ENCODE data around the gene STPG4.

The STPG4 gene

GRCh38 chr2:47086571-47086970, 68.5 kb downstream of the STPG4 start:
- FAIRE-seq: no peak

GRCh38 chr2:47086054-47086471, 69.0 kb downstream of the STPG4 start:
- FAIRE-seq: no peak

DNA sequence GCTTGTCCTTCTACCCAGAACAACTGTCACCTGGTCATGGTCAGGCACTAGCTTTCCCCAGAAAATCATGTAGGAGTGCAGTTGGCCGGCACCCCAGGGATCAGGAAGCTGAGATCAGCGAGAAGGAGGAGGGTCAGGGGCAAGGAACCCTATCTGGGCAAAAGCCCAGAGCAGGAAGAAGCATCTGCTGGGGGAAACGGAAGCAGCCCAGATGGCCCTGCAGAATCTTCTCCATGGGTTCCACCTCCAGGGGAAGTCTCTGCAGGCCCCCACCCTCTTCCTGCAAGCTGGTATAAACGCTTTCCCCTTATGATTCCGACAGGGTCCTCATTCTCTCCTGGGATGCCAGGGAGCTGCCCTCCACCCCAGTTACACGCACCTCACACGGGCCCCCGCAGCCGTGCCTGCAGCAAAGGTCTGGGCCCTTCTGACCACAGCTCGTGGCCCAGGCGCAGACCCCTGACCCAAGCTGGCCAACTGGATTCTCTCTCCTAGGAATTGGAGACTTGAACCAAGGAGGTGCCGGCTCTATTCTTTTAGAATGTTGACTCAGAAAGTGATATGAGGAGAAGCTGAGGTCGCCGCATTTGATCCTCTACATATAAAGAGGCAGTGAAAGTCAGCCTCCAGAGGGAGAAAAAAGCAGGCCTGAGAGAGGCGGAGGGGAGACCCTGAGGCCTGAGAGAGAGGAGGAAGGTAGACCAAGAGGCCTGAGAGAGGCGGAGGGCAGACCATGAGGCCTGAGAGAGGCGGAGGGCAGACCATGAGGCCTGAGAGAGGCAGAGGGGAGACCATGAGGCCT, 71.0 kb downstream of the STPG4 start:
- FAIRE-seq: no peak

DNA sequence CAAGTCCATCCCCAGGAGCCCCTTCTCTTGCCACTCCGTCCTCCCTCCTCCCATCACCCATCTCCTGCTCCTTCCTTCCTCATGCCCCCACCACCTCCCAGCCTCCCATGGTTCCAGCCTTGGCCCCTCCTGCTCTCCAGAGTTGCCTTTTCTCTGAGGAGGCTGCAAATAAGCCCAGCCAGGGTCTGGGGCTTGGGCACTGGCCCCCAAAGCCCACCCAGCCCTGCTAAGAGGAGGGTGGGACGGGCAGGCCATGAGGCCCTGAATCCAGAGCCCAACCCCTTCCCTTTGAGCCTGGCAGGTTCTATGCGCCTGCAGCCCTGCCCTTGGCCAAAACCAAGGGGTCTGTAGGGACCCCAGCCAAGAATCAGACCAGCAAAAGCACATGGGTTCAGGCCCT, 71.6 kb downstream of the STPG4 start:
- FAIRE-seq: no peak

GRCh38 chr2:47083005-47083404, 72.1 kb downstream of the STPG4 start:
- FAIRE-seq: no peak

GRCh38 chr2:47080888-47081301, 74.2 kb downstream of the STPG4 start:
- no peak for FAIRE-seq

DNA sequence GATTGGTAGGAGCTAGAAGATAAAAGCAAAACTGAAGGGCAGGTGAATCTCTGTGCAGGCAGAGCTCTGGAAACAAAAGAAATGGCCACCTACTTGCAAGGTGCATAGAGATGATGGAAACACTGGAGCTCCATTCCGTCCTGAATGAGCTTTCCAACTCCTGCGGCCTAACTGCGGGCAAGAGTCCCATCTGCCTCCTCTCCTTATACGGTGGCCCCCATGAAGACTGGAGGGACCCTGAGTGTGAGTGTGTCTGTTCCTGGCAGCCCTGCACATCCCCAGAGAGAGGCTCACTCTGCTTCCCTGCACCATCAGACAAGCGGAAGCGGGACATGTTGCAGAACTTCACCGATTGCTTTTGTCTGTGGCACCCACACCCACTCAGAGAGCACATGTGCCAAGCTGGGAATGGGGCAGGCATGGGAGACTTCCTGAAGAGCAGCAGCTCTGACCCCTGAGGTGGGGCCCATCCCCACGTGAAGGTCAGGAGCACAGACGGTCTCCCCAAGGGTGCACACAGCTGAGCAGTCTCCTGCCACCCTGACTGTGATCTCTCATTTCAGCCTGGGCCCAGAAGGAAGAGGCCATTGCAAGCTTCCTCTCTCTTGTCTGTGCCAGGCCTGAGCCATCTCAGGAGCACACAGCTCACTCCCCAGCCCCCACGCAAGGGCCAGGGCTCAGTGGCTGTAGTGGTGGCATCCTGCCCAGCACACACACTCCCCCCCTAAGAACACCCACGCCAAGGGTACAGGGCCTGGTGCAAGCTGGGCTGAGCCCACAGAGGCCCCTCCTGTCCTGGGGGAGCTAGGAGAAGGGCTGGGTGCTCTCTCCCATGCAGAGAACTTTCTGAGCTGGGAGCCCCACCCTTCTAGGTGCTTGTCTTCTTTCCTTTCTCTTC, 75.3 kb downstream of the STPG4 start:
- FAIRE-seq: no peak

DNA sequence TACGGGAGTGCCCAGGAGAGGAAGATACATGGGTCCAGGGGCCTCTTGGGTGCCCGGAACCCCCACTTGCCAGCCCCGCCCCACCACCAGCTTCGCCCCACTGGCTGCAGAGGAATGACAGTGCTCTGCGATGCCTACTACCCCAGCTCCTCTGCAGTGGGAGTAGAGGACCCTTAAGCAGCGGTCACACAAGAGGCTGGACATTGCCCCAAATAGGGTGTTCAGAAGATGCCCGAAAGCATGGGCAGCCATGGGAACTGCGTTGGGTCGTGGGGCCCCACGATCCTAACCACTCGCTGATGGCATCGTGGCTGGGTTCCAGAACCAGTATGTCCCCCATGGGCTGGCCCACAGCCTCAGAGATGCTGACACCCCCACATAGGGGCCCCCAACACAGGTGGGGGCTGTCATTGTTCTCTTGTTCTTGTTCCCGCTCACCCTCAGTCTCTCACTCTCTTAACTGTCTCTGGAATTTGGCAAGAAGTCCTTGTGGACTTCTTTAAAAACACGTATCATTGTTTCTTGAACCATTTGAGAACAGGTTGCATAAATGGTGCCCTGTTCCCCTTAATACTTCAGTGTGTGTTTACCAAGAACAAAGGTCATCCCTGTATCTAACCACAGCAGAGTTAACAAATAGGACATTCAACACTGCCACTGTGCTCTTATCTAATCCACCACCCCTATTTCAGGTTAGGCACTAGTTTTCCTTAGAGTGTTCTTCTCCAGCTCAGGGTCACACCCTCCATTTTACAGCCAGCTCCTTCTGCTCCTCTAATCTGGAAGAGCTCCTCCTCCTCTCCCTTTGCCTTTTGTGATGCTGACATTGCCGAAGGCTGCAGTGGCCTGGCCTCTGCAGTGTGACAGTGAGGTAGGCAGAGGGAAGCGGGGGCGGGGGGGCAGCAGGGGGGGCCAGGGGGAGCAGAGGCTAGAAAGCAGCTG, 76.3 kb downstream of the STPG4 start:
- peak; percentile 24 for FAIRE-seq

GRCh38 chr2:47077442-47078117, 77.5 kb downstream of the STPG4 start:
- no peak for FAIRE-seq

GRCh38 chr2:47076586-47077441, 78.3 kb downstream of the STPG4 start:
- no peak for FAIRE-seq

- no peak for FAIRE-seq
Measured at GRCh38 chr2:47076126-47076506, 79.0 kb downstream of the STPG4 start.

GRCh38 chr2:47075361-47076125, 79.6 kb downstream of the STPG4 start:
- FAIRE-seq: no peak

DNA sequence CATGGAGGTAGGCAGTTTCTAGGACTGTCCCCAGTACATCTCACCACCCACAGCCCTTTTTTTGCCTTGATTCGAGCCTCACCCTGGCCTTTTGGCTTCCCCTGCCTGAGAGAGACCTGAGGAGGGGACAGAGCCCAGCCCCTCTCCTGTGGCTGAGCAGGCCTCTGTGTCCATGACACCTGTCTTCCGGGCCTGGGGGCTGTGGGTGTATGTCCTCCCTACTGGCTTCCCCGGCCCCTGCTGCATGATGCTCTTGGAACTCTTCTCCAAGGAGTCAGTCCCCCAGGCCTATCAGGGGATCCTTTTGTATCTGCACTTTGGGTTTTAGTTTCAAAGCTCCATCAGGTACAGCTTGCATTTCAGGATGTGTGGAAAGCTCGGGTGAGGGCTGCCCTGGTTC, 80.4 kb downstream of the STPG4 start:
- FAIRE-seq: no peak

GRCh38 chr2:47073641-47074040, 81.5 kb downstream of the STPG4 start:
- no peak for FAIRE-seq

- FAIRE-seq: no peak
Measured at GRCh38 chr2:47073217-47073616, 81.9 kb downstream of the STPG4 start.

DNA sequence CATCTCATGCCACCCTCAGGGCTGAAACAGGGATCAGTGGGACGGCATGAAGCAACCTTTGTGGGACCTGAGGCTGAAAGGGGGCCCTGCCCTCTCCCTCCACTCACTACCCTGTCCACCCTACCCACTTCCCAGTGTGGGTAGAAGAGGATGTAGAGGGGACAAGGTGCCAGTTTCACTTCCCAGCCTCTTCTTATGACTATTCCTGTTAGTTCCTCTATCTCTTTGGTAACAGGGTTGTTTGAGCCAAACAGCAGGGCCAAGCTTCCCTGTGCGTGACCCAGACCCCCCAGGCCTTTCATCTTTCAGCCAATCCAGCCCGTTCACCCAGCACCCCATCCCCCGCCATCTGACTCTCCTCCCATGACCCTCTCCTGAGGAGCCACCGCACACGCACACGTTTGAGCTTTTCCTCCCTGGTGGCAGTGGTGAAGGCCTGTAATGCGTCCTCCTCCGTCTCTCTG, 82.3 kb downstream of the STPG4 start:
- no peak for FAIRE-seq

- no peak for FAIRE-seq
Measured at GRCh38 chr2:47072018-47072691, 83.0 kb downstream of the STPG4 start.

DNA sequence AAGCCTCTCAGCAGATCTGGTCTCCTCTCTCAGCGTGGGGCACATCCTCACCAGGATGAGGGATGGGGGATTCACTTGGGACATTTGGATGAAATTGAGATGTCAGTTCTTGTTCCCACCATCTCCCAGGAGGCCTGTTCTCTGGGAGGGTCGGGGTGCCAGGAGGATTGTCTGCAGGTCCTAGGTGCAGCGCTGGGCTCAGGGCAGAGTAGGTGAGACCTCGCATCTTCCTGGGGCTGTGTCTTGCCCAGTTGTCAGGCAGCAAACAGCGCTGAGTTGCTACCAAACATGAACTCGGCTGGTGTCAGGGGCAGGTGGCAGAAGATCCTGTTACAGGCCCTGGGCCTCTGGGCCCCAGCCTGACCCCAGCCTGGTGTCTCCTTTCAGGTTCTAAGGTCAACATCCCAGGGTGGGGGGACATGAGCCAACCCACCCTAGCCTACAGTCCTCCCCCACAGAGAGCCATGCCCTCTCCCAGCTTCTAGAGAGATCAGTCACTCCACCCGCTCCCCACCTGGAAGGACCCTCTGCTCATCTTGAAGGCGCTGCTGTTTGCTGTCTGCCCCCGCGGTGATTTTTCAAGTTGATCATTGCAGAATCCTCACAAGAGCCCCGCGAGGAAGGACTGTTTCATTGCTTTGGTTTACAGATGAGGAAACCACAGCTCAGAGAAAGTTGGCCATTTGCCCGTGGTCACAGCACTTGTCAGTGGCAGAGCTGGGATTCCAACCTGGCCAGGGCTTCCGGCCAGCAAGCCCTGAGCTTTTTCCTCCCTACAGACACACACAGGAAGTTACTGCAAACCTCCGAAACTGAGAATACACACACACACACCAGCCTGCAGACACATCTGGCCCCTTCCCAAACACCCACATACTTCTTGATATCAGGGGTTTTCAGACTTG, 83.9 kb downstream of the STPG4 start:
- no peak for FAIRE-seq

Measured in colon (tissue), 2 donors.